Caco-2 (cell line): ENCODE results near the gene COX20. TPM values are rescaled to one million over a fixed set of nuclear protein-coding genes. Genes with fewer than 3 reads are reported as not detected.

Experiments used
- BruUV-seq: library from RNA; stranded (reverse); fragments of 400-500 nt; replicated peaks from 2 replicates; lab custom pipeline; 2021; lab: Mats Ljungman, UMichigan
- CTCF ChIA-PET: fragments of 300-600 bp; sonication (Branson Sonifier 250); formaldehyde crosslinking; loops from one replicate; lab custom pipeline; 2022; ENCODE audit warnings: antibody characterized with exemption; lab: Charles Lee
- POLR2A ChIA-PET: fragments of 300-600 bp; sonication (Branson Sonifier 250); formaldehyde crosslinking; loops from one replicate; lab custom pipeline; 2022; ENCODE audit warnings: antibody characterized with exemption; lab: Charles Lee
- DNase-seq, 2 experiments: peaks; one replicate each; pipeline versions ENCODE4 v3.0.0 to v3.0.0-alpha.2; 2020 to 2022
- H3K27me3 ChIP-seq: replicated peaks from 2 replicates; pipeline ENCODE4 v1.6.0; 2011; ENCODE audit warnings: low read length; ENCODE audit not compliant: control insufficient read depth, insufficient read depth
- H3K36me3 ChIP-seq: 2 replicates; pipeline ENCODE4 v1.5.1; 2011; ENCODE audit warnings: low read length; ENCODE audit not compliant: control insufficient read depth, insufficient read depth
- H3K4me1 ChIP-seq: fragments of 250-450 bp; sonication (Bioruptor Pico); 2 replicates; pipeline ENCODE4 v1.5.1; 2020; ENCODE audit warnings: mild to moderate bottlenecking
- H3K4me3 ChIP-seq: 2 replicates; pipeline ENCODE4 v1.5.1; 2011; ENCODE audit warnings: low read depth, mild to moderate bottlenecking, control low read depth, low read length
- H3K9me3 ChIP-seq: fragments of 250-450 bp; sonication (Bioruptor Pico); 2 replicates; pipeline ENCODE4 v1.5.1; 2020; ENCODE audit warnings: mild to moderate bottlenecking, moderate library complexity
- H3K27ac Mint-ChIP-seq: one replicate; pipeline ENCODE4 v1.8.0; 2022; ENCODE audit warnings: mixed read lengths; ENCODE audit not compliant: unreplicated experiment
- H3K27me3 Mint-ChIP-seq: one replicate; pipeline ENCODE4 v1.8.0; 2022; ENCODE audit warnings: mixed read lengths; ENCODE audit not compliant: insufficient read depth, unreplicated experiment
- H3K36me3 Mint-ChIP-seq: one replicate; pipeline ENCODE4 v1.8.0; 2022; ENCODE audit warnings: mild to moderate bottlenecking, mixed read lengths; ENCODE audit not compliant: insufficient read depth, unreplicated experiment
- H3K4me1 Mint-ChIP-seq: one replicate; pipeline ENCODE4 v1.8.0; 2022; ENCODE audit warnings: low read depth, mixed read lengths; ENCODE audit not compliant: unreplicated experiment
- H3K4me3 Mint-ChIP-seq: one replicate; pipeline ENCODE4 v1.8.0; 2022; ENCODE audit warnings: mild to moderate bottlenecking, moderate library complexity, mixed read lengths; ENCODE audit not compliant: unreplicated experiment
- H3K9me3 Mint-ChIP-seq: one replicate; pipeline ENCODE4 v1.8.0; 2022; ENCODE audit warnings: mixed read lengths; ENCODE audit not compliant: unreplicated experiment
- CTCF ChIP-seq, 2 experiments: fragments of 200-600 bp in 1 of 2; IDR thresholded peaks; 1 replicate in 1 of 2; 2 replicates in 1 of 2; pipeline versions ENCODE4 v1.5.1 to v1.8.0; 2011 to 2022; ENCODE audit warnings: antibody characterized with exemption in 1 of 2, control low read depth in 1 of 2, inconsistent platforms in 1 of 2, low read depth in 1 of 2, low read length in 1 of 2, mild to moderate bottlenecking in 1 of 2, moderate library complexity in 1 of 2; ENCODE audit not compliant: insufficient read depth in 1 of 2, severe bottlenecking in 1 of 2, unreplicated experiment in 1 of 2
- intact Hi-C: fragments of 100-400 bp; cut with micrococcal nuclease; formaldehyde crosslinking; loops from one replicate; pipeline ENCODE4 v1.10.0; 2022; ENCODE audit not compliant: unreplicated experiment
- total RNA-seq: library from RNA; stranded (reverse); gene quantifications from 2 replicates; pipeline ENCODE4 v1.2.3, GENCODE V29; 2022

Gene COX20
- total RNA-seq, 1 experiment from 2014 or later = 68.0 TPM

GRCh38 chr1:244807138-244807537 lies 28.3 kb upstream of the COX20 start:
- ChIA-PET POLR2A (no interaction called here), CTCF (interaction anchor here (0.8 kb wide), 1 partner anchor 17 kb away, joined by 4 read pairs; no protein-coding TSS in a partner anchor)
- Histone ChIP-seq H3K27me3 (no peaks in the 10 kb centered on the region), H3K9me3 (no peaks in the 10 kb centered on the region), H3K4me1 (peaks cover 9% of the 10 kb centered on the region), H3K36me3 (no peaks in the 10 kb centered on the region), H3K4me3 (no peak overlapping the region)
- Mint-ChIP-seq H3K27me3 (no peaks in the 10 kb centered on the region), H3K36me3 (peaks cover 5% of the 10 kb centered on the region), H3K4me1 (peaks cover 7% of the 10 kb centered on the region), H3K9me3 (no peaks in the 10 kb centered on the region), H3K27ac (no peak overlapping the region), H3K4me3 (no peak overlapping the region)
- intact Hi-C loops = no loop called here
- no peak for TF ChIP-seq CTCF (IDR thresholded peaks at IDR 0.05; ENCODE audit: insufficient read depth in 1 of 2, low read depth in 1 of 2, low read length in 1 of 2, severe bottlenecking in 1 of 2, unreplicated experiment in 1 of 2)
- BruUV-seq = no TSS peak
- DNase-seq = no peak

- Mint-ChIP-seq H3K4me1 (no peaks in the 10 kb centered on the region), H3K27ac (no peak overlapping the region), H3K36me3 (peaks cover 5% of the 10 kb centered on the region), H3K4me3 (no peak overlapping the region), H3K9me3 (no peaks in the 10 kb centered on the region), H3K27me3 (no peaks in the 10 kb centered on the region)
- TF ChIP-seq CTCF (IDR thresholded peaks at IDR 0.05; ENCODE audit: insufficient read depth in 1 of 2, low read depth in 1 of 2, low read length in 1 of 2, severe bottlenecking in 1 of 2, unreplicated experiment in 1 of 2) = no peak
- no peaks in the 10 kb centered on the region for H3K36me3 ChIP-seq
- BruUV-seq = no TSS peak
- ChIA-PET CTCF (interaction anchor here (0.7 kb wide), 1 partner anchor 14 kb away, joined by 4 read pairs; no protein-coding TSS in a partner anchor), POLR2A (no interaction called here)
- no peak overlapping the region for H3K4me3 ChIP-seq
- no peak for DNase-seq
- no peaks in the 10 kb centered on the region for H3K9me3 ChIP-seq
- H3K4me1 ChIP-seq = no peaks in the 10 kb centered on the region
- H3K27me3 ChIP-seq = no peaks in the 10 kb centered on the region
- intact Hi-C loops = no loop called here
Observed at GRCh38 chr1:244810221-244810620, 25.2 kb upstream of the COX20 start.

GRCh38 chr1:244813327-244813726 lies 22.1 kb upstream of the COX20 start:
- H3K27me3 ChIP-seq = no peaks in the 10 kb centered on the region
- no peak for TF ChIP-seq CTCF (IDR thresholded peaks at IDR 0.05; ENCODE audit: insufficient read depth in 1 of 2, low read depth in 1 of 2, low read length in 1 of 2, severe bottlenecking in 1 of 2, unreplicated experiment in 1 of 2)
- POLR2A ChIA-PET = no interaction called here
- no peak overlapping the region for H3K27ac Mint-ChIP-seq
- peaks cover 5% of the 10 kb centered on the region for H3K36me3 Mint-ChIP-seq
- peaks cover 7% of the 10 kb centered on the region for H3K4me1 Mint-ChIP-seq
- no peak overlapping the region for H3K4me3 Mint-ChIP-seq
- no peaks in the 10 kb centered on the region for H3K9me3 Mint-ChIP-seq
- no TSS peak for BruUV-seq
- H3K4me3 ChIP-seq = no peak overlapping the region
- intact Hi-C loops = no loop called here
- peaks cover 18% of the 10 kb centered on the region for H3K4me1 ChIP-seq
- CTCF ChIA-PET = no interaction called here
- H3K36me3 ChIP-seq = no peaks in the 10 kb centered on the region
- no peaks in the 10 kb centered on the region for H3K27me3 Mint-ChIP-seq
- DNase-seq = no peak
- H3K9me3 ChIP-seq = no peaks in the 10 kb centered on the region
